ENCODE results near the gene CDH16.

GRCh38 chr16:66874079-66874775 lies 44.5 kb downstream of the CDH16 start:
- no peak for TF ChIP-seq CTCF (IDR thresholded peaks at IDR 0.05; ENCODE audit: insufficient read depth, low read depth, low read length)
- no peak for TF ChIP-seq EZH2 (IDR thresholded peaks at IDR 0.05; ENCODE audit: insufficient read depth, low read length)
